DOHH2 (cell line): ENCODE data around the gene ANXA4.

ENCODE experiments used
- EZH2phosphoT487 ChIP-seq: fragments of 200-600 bp; sonication (generic); IDR thresholded peaks from 2 replicates; pipeline ENCODE4 v1.6.1; 2017; ENCODE audit warnings: borderline replicate concordance, mild to moderate bottlenecking, antibody characterized with exemption, low read length, moderate library complexity, mixed read lengths
- TF ChIP-seq, protein P1 (sequence below): fragments of 200-600 bp; sonication (generic); IDR thresholded peaks from one replicate; pipeline ENCODE4 v1.5.1; 2014; ENCODE audit warnings: antibody characterized with exemption, mild to moderate bottlenecking, low read depth, low read length; ENCODE audit not compliant: poor library complexity, severe bottlenecking

DNA sequence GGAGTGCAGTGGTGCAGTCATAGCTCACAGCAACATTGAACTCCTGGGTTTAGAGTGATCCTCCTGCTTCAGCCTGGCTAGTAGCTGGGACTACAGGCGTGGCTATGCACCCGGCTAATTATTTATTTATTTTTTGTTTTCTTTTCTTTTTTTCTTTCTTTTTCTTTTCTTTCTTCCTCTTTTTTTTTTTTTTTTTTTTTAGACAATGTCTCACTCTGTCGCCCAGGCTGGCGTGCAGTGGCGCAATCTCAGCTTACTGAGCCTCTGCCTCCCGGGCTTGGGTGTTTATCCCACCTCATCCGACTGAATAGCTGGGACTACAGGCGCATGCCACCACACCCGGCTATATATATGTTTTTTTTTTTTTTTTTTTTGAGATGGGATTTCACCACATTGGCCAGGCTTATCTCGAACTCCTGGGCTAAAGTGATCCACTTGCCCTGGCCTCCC lies 1.4 kb upstream of the ANXA4 start:
- TF ChIP-seq, protein P1, sequence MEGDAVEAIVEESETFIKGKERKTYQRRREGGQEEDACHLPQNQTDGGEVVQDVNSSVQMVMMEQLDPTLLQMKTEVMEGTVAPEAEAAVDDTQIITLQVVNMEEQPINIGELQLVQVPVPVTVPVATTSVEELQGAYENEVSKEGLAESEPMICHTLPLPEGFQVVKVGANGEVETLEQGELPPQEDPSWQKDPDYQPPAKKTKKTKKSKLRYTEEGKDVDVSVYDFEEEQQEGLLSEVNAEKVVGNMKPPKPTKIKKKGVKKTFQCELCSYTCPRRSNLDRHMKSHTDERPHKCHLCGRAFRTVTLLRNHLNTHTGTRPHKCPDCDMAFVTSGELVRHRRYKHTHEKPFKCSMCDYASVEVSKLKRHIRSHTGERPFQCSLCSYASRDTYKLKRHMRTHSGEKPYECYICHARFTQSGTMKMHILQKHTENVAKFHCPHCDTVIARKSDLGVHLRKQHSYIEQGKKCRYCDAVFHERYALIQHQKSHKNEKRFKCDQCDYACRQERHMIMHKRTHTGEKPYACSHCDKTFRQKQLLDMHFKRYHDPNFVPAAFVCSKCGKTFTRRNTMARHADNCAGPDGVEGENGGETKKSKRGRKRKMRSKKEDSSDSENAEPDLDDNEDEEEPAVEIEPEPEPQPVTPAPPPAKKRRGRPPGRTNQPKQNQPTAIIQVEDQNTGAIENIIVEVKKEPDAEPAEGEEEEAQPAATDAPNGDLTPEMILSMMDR = no peak
- TF ChIP-seq EZH2phosphoT487 = no peak
